Adrenal gland (tissue), 5 donors: ENCODE measurements around the gene SOX12.

Experiments
- POLR2A ChIP-seq, 2 donors: fragments of 450-650 bp; IDR thresholded peaks; one replicate each; pipeline ENCODE4 v1.6.1; 2017; ENCODE audit warnings: antibody characterized with exemption in 2 of 2, mild to moderate bottlenecking in 2 of 2, moderate library complexity in 1 of 2
- TF ChIP-seq, protein P1 (sequence below), 6 experiments: fragments of 450-650 bp in 4 of 6; fragments of 200-600 bp in 2 of 6; sonication (generic) in 1 of 6; IDR thresholded peaks; 1 replicate in 5 of 6; 2 replicates in 1 of 6; pipeline versions ENCODE4 v1.5.1 to v1.8.0; 2016 to 2021; ENCODE audit warnings: antibody characterized with exemption in 6 of 6, mild to moderate bottlenecking in 2 of 6, moderate library complexity in 1 of 6
- donor health status: DM: no; HTN: no; CAD: no.

DNA sequence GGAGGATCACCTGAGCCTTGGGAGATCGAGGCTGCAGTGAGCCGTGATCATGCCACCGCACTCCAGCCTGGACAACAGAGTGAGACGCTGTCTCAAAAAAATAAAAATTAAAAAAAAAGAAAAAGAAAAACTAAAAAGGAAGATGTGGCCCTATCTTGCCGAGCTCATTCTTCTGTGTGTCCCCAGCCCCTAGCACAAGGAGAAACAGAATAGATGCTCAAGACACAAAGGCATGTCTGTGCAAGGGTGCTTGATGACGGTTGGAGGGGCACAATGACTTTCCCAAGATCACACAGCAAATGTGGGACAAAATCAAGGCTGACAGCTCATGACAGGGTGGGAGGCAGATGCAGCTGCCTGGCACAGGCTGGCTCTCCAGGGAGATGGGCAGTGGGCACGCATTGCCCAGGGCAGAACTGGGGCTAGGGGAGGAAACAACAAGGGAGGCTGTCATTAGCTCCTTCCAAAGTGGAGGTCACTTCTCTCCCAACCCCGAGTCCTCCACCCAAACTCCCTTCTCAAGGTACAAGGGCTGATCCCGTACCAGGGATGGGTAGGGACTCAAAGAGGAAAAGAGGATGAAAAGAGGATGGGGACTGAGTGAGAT is 20.8 kb downstream of the SOX12 start:
- TF ChIP-seq, protein P1, sequence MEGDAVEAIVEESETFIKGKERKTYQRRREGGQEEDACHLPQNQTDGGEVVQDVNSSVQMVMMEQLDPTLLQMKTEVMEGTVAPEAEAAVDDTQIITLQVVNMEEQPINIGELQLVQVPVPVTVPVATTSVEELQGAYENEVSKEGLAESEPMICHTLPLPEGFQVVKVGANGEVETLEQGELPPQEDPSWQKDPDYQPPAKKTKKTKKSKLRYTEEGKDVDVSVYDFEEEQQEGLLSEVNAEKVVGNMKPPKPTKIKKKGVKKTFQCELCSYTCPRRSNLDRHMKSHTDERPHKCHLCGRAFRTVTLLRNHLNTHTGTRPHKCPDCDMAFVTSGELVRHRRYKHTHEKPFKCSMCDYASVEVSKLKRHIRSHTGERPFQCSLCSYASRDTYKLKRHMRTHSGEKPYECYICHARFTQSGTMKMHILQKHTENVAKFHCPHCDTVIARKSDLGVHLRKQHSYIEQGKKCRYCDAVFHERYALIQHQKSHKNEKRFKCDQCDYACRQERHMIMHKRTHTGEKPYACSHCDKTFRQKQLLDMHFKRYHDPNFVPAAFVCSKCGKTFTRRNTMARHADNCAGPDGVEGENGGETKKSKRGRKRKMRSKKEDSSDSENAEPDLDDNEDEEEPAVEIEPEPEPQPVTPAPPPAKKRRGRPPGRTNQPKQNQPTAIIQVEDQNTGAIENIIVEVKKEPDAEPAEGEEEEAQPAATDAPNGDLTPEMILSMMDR (IDR thresholded peaks at IDR 0.05) = no peak
- TF ChIP-seq POLR2A (IDR thresholded peaks at IDR 0.05) = no peak
